WTC11 (cell line): ENCODE data around the gene OAF.

Experiments used
- TCF7 ChIP-seq: sonication (generic); formaldehyde crosslinking; IDR thresholded peaks from 2 replicates; pipeline ENCODE4 v1.8.0; 2022; ENCODE audit warnings: mild to moderate bottlenecking, low read depth, missing genetic modification reagents, moderate library complexity
- ZBTB21 ChIP-seq: sonication (generic); formaldehyde crosslinking; IDR thresholded peaks from 2 replicates; pipeline ENCODE4 v1.8.1; 2023; ENCODE audit warnings: mild to moderate bottlenecking, missing genetic modification reagents, borderline replicate concordance
- ZNF121 ChIP-seq: sonication (generic); formaldehyde crosslinking; IDR thresholded peaks from 2 replicates; pipeline ENCODE4 v1.8.0; 2023; ENCODE audit warnings: missing genetic modification reagents
- TF ChIP-seq, protein P1 (sequence below): fragments of 200-600 bp; IDR thresholded peaks from 2 replicates; pipeline ENCODE4 v1.8.0; 2022; ENCODE audit warnings: antibody characterized with exemption

DNA sequence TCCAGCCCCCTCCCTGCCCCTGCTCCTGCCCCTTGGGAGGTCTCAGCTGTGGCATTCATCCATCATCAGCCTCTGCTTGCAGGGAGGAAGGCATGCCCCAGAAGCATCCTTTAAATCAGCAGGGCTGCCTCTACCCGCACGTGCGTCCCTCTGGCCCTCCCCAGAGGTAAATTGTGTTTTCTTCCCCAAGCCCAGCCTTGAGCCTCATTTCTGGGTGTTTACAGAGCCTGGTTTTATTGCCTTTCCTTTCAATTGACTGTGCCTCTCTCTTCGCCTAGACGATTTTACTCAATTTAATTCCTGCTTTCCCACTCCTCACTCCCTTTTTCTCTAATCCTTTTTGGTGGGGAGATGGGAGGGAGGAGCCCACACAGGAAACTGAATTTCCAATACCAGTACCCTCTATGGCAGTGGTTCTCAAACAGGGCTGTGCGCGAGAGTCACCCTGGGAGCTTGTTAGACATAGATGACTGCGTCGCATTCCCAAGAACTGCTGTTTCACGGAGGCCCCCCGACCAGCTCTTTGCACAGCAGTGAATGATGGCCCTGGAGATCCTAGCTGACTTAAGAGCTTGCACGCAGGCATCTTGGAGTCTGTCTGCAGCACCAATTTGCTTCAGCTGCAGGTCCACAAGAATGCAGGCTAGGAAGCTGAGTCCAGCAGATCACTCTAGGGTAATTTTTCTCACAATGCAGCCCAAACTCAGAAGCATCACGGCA, 15.1 kb upstream of the OAF start:
- no peak for TF ChIP-seq ZBTB21 (CRISPR knock-in tag)
- no peak for TF ChIP-seq ZNF121 (CRISPR knock-in tag)
- TF ChIP-seq, protein P1, sequence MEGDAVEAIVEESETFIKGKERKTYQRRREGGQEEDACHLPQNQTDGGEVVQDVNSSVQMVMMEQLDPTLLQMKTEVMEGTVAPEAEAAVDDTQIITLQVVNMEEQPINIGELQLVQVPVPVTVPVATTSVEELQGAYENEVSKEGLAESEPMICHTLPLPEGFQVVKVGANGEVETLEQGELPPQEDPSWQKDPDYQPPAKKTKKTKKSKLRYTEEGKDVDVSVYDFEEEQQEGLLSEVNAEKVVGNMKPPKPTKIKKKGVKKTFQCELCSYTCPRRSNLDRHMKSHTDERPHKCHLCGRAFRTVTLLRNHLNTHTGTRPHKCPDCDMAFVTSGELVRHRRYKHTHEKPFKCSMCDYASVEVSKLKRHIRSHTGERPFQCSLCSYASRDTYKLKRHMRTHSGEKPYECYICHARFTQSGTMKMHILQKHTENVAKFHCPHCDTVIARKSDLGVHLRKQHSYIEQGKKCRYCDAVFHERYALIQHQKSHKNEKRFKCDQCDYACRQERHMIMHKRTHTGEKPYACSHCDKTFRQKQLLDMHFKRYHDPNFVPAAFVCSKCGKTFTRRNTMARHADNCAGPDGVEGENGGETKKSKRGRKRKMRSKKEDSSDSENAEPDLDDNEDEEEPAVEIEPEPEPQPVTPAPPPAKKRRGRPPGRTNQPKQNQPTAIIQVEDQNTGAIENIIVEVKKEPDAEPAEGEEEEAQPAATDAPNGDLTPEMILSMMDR = no peak
- TF ChIP-seq TCF7 (CRISPR knock-in tag) = no peak
